Immature natural killer cell (primary cell): ENCODE measurements around the gene LRMDA. TPM values are rescaled to one million over a fixed set of nuclear protein-coding genes. Genes with fewer than 3 reads are reported as not detected.

Experiments used
- DNase-seq, 3 donors: peaks; one replicate each; pipeline ENCODE4 v3.0.0; 2022; ENCODE audit warnings: mixed read lengths in 1 of 3
- H3K27ac Mint-ChIP-seq, 6 donors: one replicate each; pipeline ENCODE4 v1.8.0; 2020; ENCODE audit warnings: mixed read lengths in 6 of 6, mild to moderate bottlenecking in 5 of 6, inconsistent platforms in 4 of 6, moderate library complexity in 3 of 6
- H3K27me3 Mint-ChIP-seq, 3 donors: one replicate each; pipeline ENCODE4 v1.8.0; 2020 to 2021; ENCODE audit warnings: low read depth in 3 of 3, mild to moderate bottlenecking in 3 of 3, mixed read lengths in 3 of 3, moderate library complexity in 3 of 3, inconsistent platforms in 1 of 3
- H3K36me3 Mint-ChIP-seq, 3 donors: one replicate each; pipeline ENCODE4 v1.8.0; 2020; ENCODE audit warnings: mixed read lengths in 3 of 3, inconsistent platforms in 2 of 3, mild to moderate bottlenecking in 2 of 3
- H3K4me1 Mint-ChIP-seq, 2 donors: one replicate each; pipeline ENCODE4 v1.8.0; 2020; ENCODE audit warnings: inconsistent platforms in 2 of 2, mild to moderate bottlenecking in 2 of 2, mixed read lengths in 2 of 2, moderate library complexity in 1 of 2
- H3K4me3 Mint-ChIP-seq, 5 donors: one replicate each; pipeline ENCODE4 v1.8.0; 2020; ENCODE audit warnings: mild to moderate bottlenecking in 5 of 5, mixed read lengths in 5 of 5, inconsistent platforms in 3 of 5, moderate library complexity in 3 of 5
- H3K9me3 Mint-ChIP-seq, 6 donors: one replicate each; pipeline ENCODE4 v1.8.0; 2020; ENCODE audit warnings: mild to moderate bottlenecking in 6 of 6, mixed read lengths in 6 of 6, inconsistent platforms in 4 of 6, moderate library complexity in 3 of 6
- polyA plus RNA-seq, 3 donors: library from polyadenylated mRNA; unstranded; fragments of 300-500 nt; fragmentation: Illumina TruSeq; gene quantifications; one replicate each; pipeline ENCODE4 v1.2.3, GENCODE V29; 2021

The LRMDA gene
- polyA plus RNA-seq, 3 donors from 2014 or later: 1.7 to 14.2 (median 2.3) TPM

DNA sequence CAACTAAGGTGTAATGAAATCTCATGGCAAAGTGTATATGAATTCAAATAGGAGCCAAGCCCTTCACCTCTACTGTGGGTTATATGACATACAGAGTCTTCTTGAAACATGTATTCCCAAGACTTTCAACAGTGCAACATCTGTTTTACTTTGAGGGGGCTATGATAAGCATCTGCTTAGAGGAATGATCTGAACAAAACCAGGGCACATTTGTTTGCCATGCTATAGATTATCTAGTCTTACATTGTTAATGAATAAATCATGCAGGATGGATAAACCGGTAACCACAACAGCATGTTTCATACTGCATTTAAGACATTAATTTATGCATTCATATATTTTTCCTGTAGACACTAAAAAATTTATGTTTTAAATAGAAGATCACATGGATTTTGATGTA, 1021.9 kb downstream of the LRMDA start:
- peaks cover 0 to 7% of the 10 kb centered on the region in 2 donors for H3K4me1 Mint-ChIP-seq
- no peak for DNase-seq

DNA sequence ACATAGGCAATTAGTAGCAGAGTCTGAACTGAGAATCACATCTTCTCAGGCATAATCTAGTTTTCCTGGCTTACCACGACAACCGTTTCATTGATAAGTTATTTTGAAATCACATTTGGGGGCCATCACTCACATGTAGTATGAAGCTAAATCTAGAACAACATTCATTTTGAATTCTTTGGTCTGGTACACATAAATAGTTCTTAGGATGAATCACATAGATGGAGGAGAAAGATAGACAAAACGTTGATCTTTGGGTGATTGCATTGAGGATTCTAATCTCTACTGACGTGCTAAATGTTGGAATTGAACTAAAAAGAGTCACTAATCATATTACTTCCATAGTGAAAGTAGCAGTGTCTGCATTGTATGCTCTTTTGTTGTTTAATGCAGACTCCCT, 1022.6 kb downstream of the LRMDA start:
- H3K9me3 Mint-ChIP-seq: peaks cover 0 to 20% (median 0%) of the 10 kb centered on the region in 6 donors
- no peak overlapping the region for H3K4me3 Mint-ChIP-seq
- H3K4me1 Mint-ChIP-seq: peaks cover 0 to 7% of the 10 kb centered on the region in 2 donors
- DNase-seq: no peak
- H3K36me3 Mint-ChIP-seq: no peaks in the 10 kb centered on the region
- H3K27ac Mint-ChIP-seq: no peak overlapping the region
- no peaks in the 10 kb centered on the region for H3K27me3 Mint-ChIP-seq

More for the DNA sequence above, 1021.9 kb downstream of the LRMDA start:
- peaks cover 0 to 20% (median 0%) of the 10 kb centered on the region in 6 donors for H3K9me3 Mint-ChIP-seq
- no peaks in the 10 kb centered on the region for H3K27me3 Mint-ChIP-seq
- H3K36me3 Mint-ChIP-seq: no peaks in the 10 kb centered on the region
- no peak overlapping the region for H3K4me3 Mint-ChIP-seq
- no peak overlapping the region for H3K27ac Mint-ChIP-seq

DNA sequence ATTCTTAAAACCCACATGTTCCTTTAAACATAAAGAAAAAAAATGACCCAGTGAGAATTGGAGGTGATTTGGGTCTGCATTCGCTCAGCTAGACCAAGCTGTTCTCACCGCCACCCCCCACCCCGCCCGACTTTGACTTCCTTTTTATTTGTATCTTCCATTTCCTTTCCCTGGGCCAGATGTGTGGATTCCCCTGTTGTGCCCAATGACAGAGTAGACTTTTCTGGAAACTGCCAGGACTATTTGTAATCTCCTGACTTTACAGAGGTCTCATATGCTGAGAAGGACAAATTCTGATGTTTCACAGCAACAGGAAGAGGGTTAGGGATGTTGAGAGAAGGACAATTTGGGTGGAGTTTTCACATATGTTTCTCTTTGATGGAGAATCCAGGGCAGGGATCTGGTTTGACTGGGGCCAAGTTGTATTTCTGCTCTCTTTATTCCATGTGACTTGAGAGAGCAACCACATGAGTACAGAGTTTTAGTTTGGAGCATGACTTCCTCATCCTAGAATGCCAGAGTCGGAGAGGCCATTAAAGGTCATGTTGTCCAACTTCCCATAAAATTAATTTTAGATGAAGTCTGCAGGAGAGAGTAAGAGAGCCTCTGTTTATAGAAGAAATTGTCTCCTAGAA, 1023.2 kb downstream of the LRMDA start:
- DNase-seq: no peak
- Mint-ChIP-seq H3K4me3 (no peak overlapping the region), H3K27ac (no peak overlapping the region), H3K27me3 (no peaks in the 10 kb centered on the region), H3K36me3 (no peaks in the 10 kb centered on the region), H3K9me3 (peaks cover 0 to 20% (median 0%) of the 10 kb centered on the region in 6 donors), H3K4me1 (peaks cover 0 to 7% of the 10 kb centered on the region in 2 donors)

DNA sequence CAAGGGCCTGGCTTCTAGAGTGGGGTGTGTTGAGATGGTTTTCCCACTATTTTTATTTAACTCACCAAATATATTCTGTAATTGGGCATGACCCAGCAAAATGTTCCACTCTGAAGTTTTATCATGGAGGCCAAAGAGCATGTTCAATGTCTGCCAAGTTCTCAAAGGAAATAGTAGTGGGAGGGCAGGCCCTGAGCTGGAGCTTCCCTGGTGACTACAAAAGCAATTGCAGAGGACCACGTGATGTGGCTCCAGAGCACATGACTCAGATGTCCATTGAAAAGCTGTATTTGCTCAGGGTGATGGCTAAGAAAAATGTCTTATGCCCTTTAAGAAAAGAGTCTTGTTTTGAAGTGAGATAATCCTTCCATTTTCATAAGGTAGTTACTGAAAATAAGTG, 1024.8 kb downstream of the LRMDA start:
- H3K27me3 Mint-ChIP-seq: no peaks in the 10 kb centered on the region
- no peak overlapping the region for H3K4me3 Mint-ChIP-seq
- DNase-seq: no peak
- H3K9me3 Mint-ChIP-seq: peaks cover 0 to 14% (median 0%) of the 10 kb centered on the region in 6 donors
- H3K36me3 Mint-ChIP-seq: no peaks in the 10 kb centered on the region
- H3K27ac Mint-ChIP-seq: no peak overlapping the region
- peaks cover 0 to 7% of the 10 kb centered on the region in 2 donors for H3K4me1 Mint-ChIP-seq

GRCh38 chr10:76459016-76459730, 1027.7 kb downstream of the LRMDA start:
- Mint-ChIP-seq H3K27ac (no peak overlapping the region), H3K4me3 (no peak overlapping the region), H3K4me1 (no peaks in the 10 kb centered on the region), H3K27me3 (peaks cover 0 to 2% (median 0%) of the 10 kb centered on the region in 3 donors), H3K36me3 (no peaks in the 10 kb centered on the region), H3K9me3 (peaks cover 0 to 13% (median 0%) of the 10 kb centered on the region in 6 donors)
- no peak for DNase-seq

DNA sequence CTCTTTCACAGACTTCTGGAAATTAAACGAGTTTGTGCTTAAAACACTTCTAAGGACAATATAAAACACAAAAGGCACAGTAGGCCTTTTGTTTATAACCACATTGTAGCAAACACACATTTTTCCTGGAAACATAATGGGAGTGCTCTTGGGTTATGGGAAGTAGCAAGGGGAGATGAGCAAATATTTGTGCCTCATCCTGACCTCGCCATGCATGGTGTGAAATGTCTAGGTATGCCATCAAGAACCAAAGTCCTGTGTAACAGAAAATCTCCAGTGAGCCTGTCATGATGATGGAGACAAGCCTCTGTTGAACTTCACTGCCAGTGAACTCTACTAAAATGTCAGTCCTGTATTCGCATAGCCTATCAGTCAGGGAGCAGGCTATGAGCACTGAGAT, 1029.6 kb downstream of the LRMDA start:
- Mint-ChIP-seq H3K27me3 (peaks cover 0 to 2% (median 0%) of the 10 kb centered on the region in 3 donors), H3K27ac (no peak overlapping the region), H3K4me1 (no peaks in the 10 kb centered on the region), H3K4me3 (no peak overlapping the region), H3K9me3 (peaks cover 0 to 5% (median 0%) of the 10 kb centered on the region in 6 donors), H3K36me3 (no peaks in the 10 kb centered on the region)
- DNase-seq: no peak

GRCh38 chr10:76463111-76463510, 1031.7 kb downstream of the LRMDA start:
- Mint-ChIP-seq H3K4me3 (no peak overlapping the region), H3K4me1 (no peaks in the 10 kb centered on the region), H3K27me3 (peaks cover 0 to 2% (median 0%) of the 10 kb centered on the region in 3 donors), H3K9me3 (peaks cover 0 to 4% (median 0%) of the 10 kb centered on the region in 6 donors), H3K27ac (no peak overlapping the region), H3K36me3 (no peaks in the 10 kb centered on the region)
- DNase-seq: no peak

GRCh38 chr10:76466836-76467503, 1035.5 kb downstream of the LRMDA start:
- H3K36me3 Mint-ChIP-seq: no peaks in the 10 kb centered on the region
- H3K4me1 Mint-ChIP-seq: no peaks in the 10 kb centered on the region
- no peak overlapping the region for H3K4me3 Mint-ChIP-seq

GRCh38 chr10:76469675-76470074, 1038.3 kb downstream of the LRMDA start:
- Mint-ChIP-seq H3K27me3 (peaks cover 0 to 4% (median 0%) of the 10 kb centered on the region in 3 donors), H3K36me3 (no peaks in the 10 kb centered on the region), H3K4me3 (no peak overlapping the region), H3K9me3 (peaks cover 0 to 8% (median 0%) of the 10 kb centered on the region in 6 donors), H3K27ac (no peak overlapping the region), H3K4me1 (no peaks in the 10 kb centered on the region)
- DNase-seq: no peak

More at GRCh38 chr10:76466836-76467503, 1035.5 kb downstream of the LRMDA start:
- no peak overlapping the region for H3K27ac Mint-ChIP-seq
- no peak for DNase-seq
- H3K9me3 Mint-ChIP-seq: peaks cover 0 to 4% (median 0%) of the 10 kb centered on the region in 6 donors
- peaks cover 0 to 2% (median 1%) of the 10 kb centered on the region in 3 donors for H3K27me3 Mint-ChIP-seq

DNA sequence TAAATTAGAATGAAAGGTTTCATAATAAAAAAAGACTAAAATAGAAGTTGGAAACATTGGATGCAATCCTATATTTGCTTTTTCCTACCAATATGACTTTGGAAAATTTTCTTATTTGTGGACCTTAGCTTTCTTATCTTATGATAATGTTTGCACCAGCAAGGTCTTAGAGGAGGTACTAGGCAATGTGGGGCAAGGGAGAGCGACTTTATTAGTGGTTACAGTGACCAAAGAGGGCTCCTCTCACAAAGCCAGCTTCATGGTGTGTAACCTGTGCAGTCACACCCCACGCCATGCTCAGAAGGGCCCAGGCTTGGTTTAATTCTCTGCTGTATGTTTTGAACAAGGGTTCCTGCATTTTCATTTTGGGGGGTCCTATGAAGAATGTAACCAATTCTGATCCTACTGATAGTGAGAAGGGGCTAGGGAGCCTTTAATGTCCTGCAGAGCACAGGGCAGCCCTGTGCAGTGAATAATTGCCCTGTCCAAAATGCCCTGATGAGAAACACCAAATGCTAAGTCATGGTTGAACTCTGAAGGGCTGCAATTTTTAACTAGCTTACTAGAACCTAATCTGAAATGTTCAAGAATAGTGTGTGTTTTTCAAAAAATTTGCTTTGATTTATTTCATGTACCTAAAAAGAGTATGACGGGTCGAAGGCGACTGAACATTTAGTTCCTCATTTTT, 1047.8 kb downstream of the LRMDA start:
- Mint-ChIP-seq H3K36me3 (no peaks in the 10 kb centered on the region), H3K27ac (no peak overlapping the region), H3K4me3 (no peak overlapping the region), H3K4me1 (no peaks in the 10 kb centered on the region), H3K27me3 (peaks cover 0 to 3% (median 0%) of the 10 kb centered on the region in 3 donors), H3K9me3 (peaks cover 0 to 10% (median 0%) of the 10 kb centered on the region in 6 donors)
- no peak for DNase-seq

DNA sequence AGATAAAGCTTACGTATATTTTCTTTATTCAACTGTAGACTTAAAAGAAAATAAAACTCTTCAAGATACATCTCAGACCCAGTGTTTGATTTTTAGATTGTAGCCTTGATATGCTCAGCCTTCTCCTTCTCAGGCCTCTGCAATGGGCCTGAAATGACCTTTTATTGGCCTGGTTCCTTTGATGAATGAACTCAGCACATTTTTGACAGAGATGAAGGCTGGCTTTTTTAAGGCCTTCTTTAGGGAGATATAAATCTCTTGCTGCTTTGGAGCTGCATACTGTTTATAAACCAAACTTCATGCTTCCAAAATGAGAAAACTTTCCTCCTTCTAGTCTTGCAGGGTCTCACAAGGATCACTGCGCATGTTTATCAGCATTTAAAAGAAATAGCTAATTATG, 1049.8 kb downstream of the LRMDA start:
- Mint-ChIP-seq H3K4me3 (no peak overlapping the region), H3K27me3 (peaks cover 0 to 6% (median 0%) of the 10 kb centered on the region in 3 donors), H3K4me1 (no peaks in the 10 kb centered on the region), H3K27ac (no peak overlapping the region), H3K9me3 (peaks cover 0 to 7% (median 2%) of the 10 kb centered on the region in 6 donors), H3K36me3 (no peaks in the 10 kb centered on the region)
- DNase-seq: no peak

DNA sequence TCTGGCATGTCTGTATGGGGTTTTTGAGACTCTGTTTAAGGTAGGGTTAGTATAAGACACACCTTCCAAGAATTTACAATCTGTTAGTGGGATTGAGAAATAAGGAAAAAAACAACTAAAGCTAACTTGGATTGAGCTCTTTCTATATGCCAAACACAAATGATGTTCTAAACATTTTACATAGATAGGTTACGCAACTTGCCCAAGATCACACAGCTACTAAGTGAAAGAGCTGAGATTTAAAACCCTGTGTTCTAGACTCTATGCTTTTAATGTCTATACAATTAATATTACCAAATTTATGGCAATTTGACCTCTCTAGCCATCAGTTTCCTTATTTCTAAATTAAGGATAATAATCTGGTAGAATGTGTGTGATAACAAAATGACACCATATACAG, 1056.2 kb downstream of the LRMDA start:
- H3K4me1 Mint-ChIP-seq: no peaks in the 10 kb centered on the region
- no peak for DNase-seq
- no peak overlapping the region for H3K4me3 Mint-ChIP-seq
- H3K9me3 Mint-ChIP-seq: peaks cover 11 to 45% (median 17%) of the 10 kb centered on the region in 6 donors
- H3K27me3 Mint-ChIP-seq: peaks cover 0 to 7% (median 0%) of the 10 kb centered on the region in 3 donors
- no peak overlapping the region for H3K27ac Mint-ChIP-seq
- peaks cover 0 to 6% (median 0%) of the 10 kb centered on the region in 3 donors for H3K36me3 Mint-ChIP-seq

GRCh38 chr10:76488602-76489001, 1057.2 kb downstream of the LRMDA start:
- no peak overlapping the region for H3K27ac Mint-ChIP-seq
- H3K4me1 Mint-ChIP-seq: no peaks in the 10 kb centered on the region
- peaks cover 0 to 6% (median 0%) of the 10 kb centered on the region in 3 donors for H3K36me3 Mint-ChIP-seq
- no peak overlapping the region for H3K4me3 Mint-ChIP-seq
- peaks cover 0 to 7% (median 0%) of the 10 kb centered on the region in 3 donors for H3K27me3 Mint-ChIP-seq
- H3K9me3 Mint-ChIP-seq: peaks cover 11 to 45% (median 17%) of the 10 kb centered on the region in 6 donors
- DNase-seq: no peak
